D341Med (cell line): ENCODE data around the gene SDR39U1.

Source experiments
- DNase-seq: peaks from one replicate; pipeline ENCODE4 v3.0.0; 2012; ENCODE audit warnings: low spot score

The SDR39U1 gene

GRCh38 chr14:24429395-24430142, 13.0 kb downstream of the SDR39U1 start, which contains the start of the genes CBLN3 and KHNYN:
Gene CBLN3, minus strand, starts transcription at chr14:24429668. Its CDS starts 614 bp downstream, at chr14:24429054.
Gene KHNYN, plus strand, starts transcription at chr14:24429954. Its CDS starts 777 bp downstream, at chr14:24430731.
- peak; percentile 84 for DNase-seq

- no peak for DNase-seq
Measured at GRCh38 chr14:24428628-24429394, 13.8 kb downstream of the SDR39U1 start.

GRCh38 chr14:24427537-24428508, 14.8 kb downstream of the SDR39U1 start:
- DNase-seq, result no peak

- no peak for DNase-seq
Measured at GRCh38 chr14:24426912-24427536, 15.6 kb downstream of the SDR39U1 start.

- no peak for DNase-seq
Measured at GRCh38 chr14:24426150-24426911, 16.2 kb downstream of the SDR39U1 start.

GRCh38 chr14:24425704-24426103, 16.9 kb downstream of the SDR39U1 start:
- DNase-seq, result no peak

GRCh38 chr14:24422694-24423601, 19.6 kb downstream of the SDR39U1 start:
- no peak for DNase-seq

GRCh38 chr14:24422261-24422660, 20.3 kb downstream of the SDR39U1 start:
- no peak for DNase-seq

- no peak for DNase-seq
Measured at GRCh38 chr14:24418492-24418873, 24.1 kb downstream of the SDR39U1 start.

- no peak for DNase-seq
Measured at GRCh38 chr14:24417832-24418491, 24.6 kb downstream of the SDR39U1 start.

GRCh38 chr14:24416932-24417619, 25.5 kb downstream of the SDR39U1 start:
- no peak for DNase-seq

GRCh38 chr14:24416254-24416931, 26.2 kb downstream of the SDR39U1 start:
- no peak for DNase-seq

- DNase-seq, result no peak
Measured at GRCh38 chr14:24415421-24416253, 26.9 kb downstream of the SDR39U1 start.

GRCh38 chr14:24414732-24415420, 27.7 kb downstream of the SDR39U1 start:
- DNase-seq, result no peak

- no peak for DNase-seq
Measured at GRCh38 chr14:24414077-24414476, 28.5 kb downstream of the SDR39U1 start.
